ENCODE data around the gene TNS3. TPM values are rescaled to one million over a fixed set of nuclear protein-coding genes. Genes with fewer than 3 reads are reported as not detected.

The TNS3 gene
- total and polyA plus RNA-seq, 10 of the 15 experiments (the other 5 are each of a cell fraction or from before 2014, with no cell fraction given), result 0.27 to 2.7 (median 0.79) TPM

DNA sequence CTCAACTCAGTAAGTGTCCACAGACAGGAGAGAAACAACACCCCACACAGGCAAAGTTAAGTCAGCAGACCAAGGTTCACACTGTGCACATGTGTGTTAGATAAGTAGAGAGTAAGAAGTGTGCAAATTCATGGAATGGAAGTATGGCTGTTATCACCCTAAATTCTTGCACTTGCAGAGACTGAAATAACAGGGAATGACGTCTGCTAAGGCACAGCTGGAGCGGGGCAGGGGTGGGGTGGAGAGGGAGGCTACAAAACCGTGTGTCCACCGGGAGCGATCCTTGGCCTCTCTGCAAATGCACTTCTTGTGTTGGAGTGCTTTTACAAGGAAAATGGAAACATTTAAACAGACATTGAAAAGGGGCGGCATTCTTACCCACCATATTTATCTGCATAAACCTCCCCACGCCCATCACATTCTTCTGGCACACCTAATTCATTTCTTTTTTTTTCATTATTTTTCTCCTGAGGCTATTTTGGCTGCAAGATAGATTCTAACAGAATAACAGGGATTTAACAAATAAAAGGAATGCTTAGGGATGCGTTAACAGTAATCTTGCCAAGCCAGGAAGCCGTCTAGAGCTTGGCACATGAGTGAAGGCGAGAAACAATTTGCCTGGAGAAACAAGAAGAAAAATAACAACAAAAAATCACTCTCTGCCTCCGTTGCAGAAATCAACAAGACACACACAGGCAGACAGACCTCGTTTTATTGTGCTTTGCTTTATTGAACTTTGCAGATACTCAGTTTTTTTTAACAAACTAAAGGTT lies 30.1 kb downstream of the TNS3 start:
- no TSS peak for BruUV-seq (replicated peaks)
- ChIA-PET SMC1A (ENCODE audit: uncharacterized antibody, unreplicated experiment) (interaction anchor here (0.6 kb wide), 1 partner anchor 52 kb away, joined by 3 read pairs; no protein-coding TSS in a partner anchor), RAD21 (ENCODE audit: unreplicated experiment) (no interaction called here), POLR2A (no interaction called here), CTCF (no interaction called here)
- Histone ChIP-seq H3K79me2 (ENCODE audit: control insufficient read depth, insufficient read depth, low read length) (no peaks in the 10 kb centered on the region), H3K4me1 (ENCODE audit: control insufficient read depth, insufficient read depth, low read length) (peaks cover 9% of the 10 kb centered on the region), H3K4me2 (ENCODE audit: control insufficient read depth, insufficient read depth) (no peak overlapping the region), H2AFZ (ENCODE audit: control insufficient read depth, low read depth, low read length) (no peak overlapping the region), H3K4me3 (no peak overlapping the region), H3K27ac (ENCODE audit: control insufficient read depth, insufficient read depth) (no peak overlapping the region), H4K20me1 (ENCODE audit: control insufficient read depth, insufficient read depth) (no peaks in the 10 kb centered on the region), H3K27me3 (replicated peaks in 1 of 2; ENCODE audit: control insufficient read depth in 2 of 2, insufficient read depth in 2 of 2, low read length in 1 of 2) (no peaks in the 10 kb centered on the region; a peak in 2 of 4 replicates), H3K9ac (ENCODE audit: control insufficient read depth, insufficient read depth, low read length) (no peak overlapping the region), H3K9me3 (replicated peaks; ENCODE audit: control insufficient read depth, insufficient read depth, low read length) (no peaks in the 10 kb centered on the region), H3K36me3 (ENCODE audit: control insufficient read depth in 2 of 2, insufficient read depth in 2 of 2, low read length in 1 of 2) (no peaks in the 10 kb centered on the region)
- DNase-seq (ENCODE audit: low read depth, low spot score) (no peak), ATAC-seq (no peak), FAIRE-seq (no peak)
- no peak for TF ChIP-seq TBL1XR1 (IDR thresholded peaks at IDR 0.05; ENCODE audit: low read depth, low read length)
- TF ChIP-seq ZNF384 (IDR thresholded peaks at IDR 0.05; ENCODE audit: borderline replicate concordance, low read depth, low read length), result no peak
- TF ChIP-seq RAD51 (IDR thresholded peaks at IDR 0.05), result no peak
- TF ChIP-seq, protein P1, sequence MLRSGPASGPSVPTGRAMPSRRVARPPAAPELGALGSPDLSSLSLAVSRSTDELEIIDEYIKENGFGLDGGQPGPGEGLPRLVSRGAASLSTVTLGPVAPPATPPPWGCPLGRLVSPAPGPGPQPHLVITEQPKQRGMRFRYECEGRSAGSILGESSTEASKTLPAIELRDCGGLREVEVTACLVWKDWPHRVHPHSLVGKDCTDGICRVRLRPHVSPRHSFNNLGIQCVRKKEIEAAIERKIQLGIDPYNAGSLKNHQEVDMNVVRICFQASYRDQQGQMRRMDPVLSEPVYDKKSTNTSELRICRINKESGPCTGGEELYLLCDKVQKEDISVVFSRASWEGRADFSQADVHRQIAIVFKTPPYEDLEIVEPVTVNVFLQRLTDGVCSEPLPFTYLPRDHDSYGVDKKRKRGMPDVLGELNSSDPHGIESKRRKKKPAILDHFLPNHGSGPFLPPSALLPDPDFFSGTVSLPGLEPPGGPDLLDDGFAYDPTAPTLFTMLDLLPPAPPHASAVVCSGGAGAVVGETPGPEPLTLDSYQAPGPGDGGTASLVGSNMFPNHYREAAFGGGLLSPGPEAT (IDR thresholded peaks at IDR 0.05; ENCODE audit: low read depth), result no peak
- no peak for TF ChIP-seq SRF (IDR thresholded peaks at IDR 0.05; ENCODE audit: low read depth in 2 of 2, low read length in 2 of 2)
- WGBS (ENCODE audit: insufficient coverage, insufficient replicate concordance, low lambda C conversion rate, missing lambda C conversion rate), result 56% methylated on average over 12 of the region's 12 CpGs
- intact Hi-C loops (cut with micrococcal nuclease; ENCODE audit: unreplicated experiment), result no loop called here
- in situ Hi-C loops (cut with MboI), result no loop called here

Data from GM12878 (cell line).